NK-92 treated with Interleukin-12 subunit alpha and Interleukin-12 subunit beta, amount 100 ng/mL, for 24 hours (cell line): ENCODE data around the gene BABAM1.
"Not testable (repeated sequence)": the region's sequence is repeated elsewhere in the genome, so short reads cannot be mapped to it uniquely, and the experiment has no call there.

Experiments
- DNase-seq: peaks from one replicate; lab custom pipeline; 2025; lab: John Stamatoyannopoulos, UW

BABAM1 gene

GRCh38 chr19:17275441-17276175, 8.4 kb downstream of the BABAM1 start:
- DNase-seq, result no peak

- DNase-seq, result no peak
Observed at GRCh38 chr19:17279436-17279835, 12.2 kb downstream of the BABAM1 start.

GRCh38 chr19:17281391-17282304, 14.4 kb downstream of the BABAM1 start, which contains the start of gene ANKLE1:
Gene ANKLE1, plus strand, starts transcription at chr19:17281901. Its CDS starts 20 bp downstream, at chr19:17281921.
- DNase-seq, result no peak

- peak; percentile 23 for DNase-seq
Observed at GRCh38 chr19:17282488-17283125, 15.4 kb downstream of the BABAM1 start.

- no peak for DNase-seq
Observed at GRCh38 chr19:17283504-17283996, 16.3 kb downstream of the BABAM1 start.

GRCh38 chr19:17285415-17286135, 18.3 kb downstream of the BABAM1 start:
- DNase-seq, result no peak

- DNase-seq, result no peak
Observed at GRCh38 chr19:17286263-17286662, 19.0 kb downstream of the BABAM1 start.

GRCh38 chr19:17286752-17287151, 19.5 kb downstream of the BABAM1 start:
- DNase-seq, result no peak

GRCh38 chr19:17289489-17289888, 22.2 kb downstream of the BABAM1 start:
- DNase-seq, result no peak

GRCh38 chr19:17292301-17293074, 25.2 kb downstream of the BABAM1 start:
- no peak for DNase-seq

- DNase-seq, result no peak
Observed at GRCh38 chr19:17293605-17294004, 26.4 kb downstream of the BABAM1 start.

GRCh38 chr19:17294051-17294891, 27.0 kb downstream of the BABAM1 start:
- peak; percentile 15 for DNase-seq

- not testable (repeated sequence) for DNase-seq
Observed at GRCh38 chr19:17295551-17295950, 28.3 kb downstream of the BABAM1 start.

- DNase-seq, result no peak
Observed at GRCh38 chr19:17296273-17296672, 29.0 kb downstream of the BABAM1 start.

GRCh38 chr19:17296976-17297375, 29.7 kb downstream of the BABAM1 start:
- DNase-seq, result no peak

- no peak for DNase-seq
Observed at GRCh38 chr19:17300992-17301619, 33.9 kb downstream of the BABAM1 start.

- no peak for DNase-seq
Observed at GRCh38 chr19:17302391-17303166, 35.3 kb downstream of the BABAM1 start.

- peak; percentile 77 for DNase-seq
Observed at GRCh38 chr19:17303167-17303939, 36.1 kb downstream of the BABAM1 start, which contains the start of gene ABHD8. Gene ABHD8, minus strand, starts transcription at chr19:17303425. Its CDS starts 1,809 bp downstream, at chr19:17301616.
